NK-92 treated with Interleukin-12 subunit alpha and Interleukin-12 subunit beta, amount 100 ng/mL, for 24 hours (cell line): ENCODE results near the gene GRK6.
A peak's percentile ranks its signal among the peaks of the same experiment; 100 is the strongest.

Source experiments
- DNase-seq: peaks from one replicate; lab custom pipeline; 2025; lab: John Stamatoyannopoulos, UW

GRK6 gene

DNA sequence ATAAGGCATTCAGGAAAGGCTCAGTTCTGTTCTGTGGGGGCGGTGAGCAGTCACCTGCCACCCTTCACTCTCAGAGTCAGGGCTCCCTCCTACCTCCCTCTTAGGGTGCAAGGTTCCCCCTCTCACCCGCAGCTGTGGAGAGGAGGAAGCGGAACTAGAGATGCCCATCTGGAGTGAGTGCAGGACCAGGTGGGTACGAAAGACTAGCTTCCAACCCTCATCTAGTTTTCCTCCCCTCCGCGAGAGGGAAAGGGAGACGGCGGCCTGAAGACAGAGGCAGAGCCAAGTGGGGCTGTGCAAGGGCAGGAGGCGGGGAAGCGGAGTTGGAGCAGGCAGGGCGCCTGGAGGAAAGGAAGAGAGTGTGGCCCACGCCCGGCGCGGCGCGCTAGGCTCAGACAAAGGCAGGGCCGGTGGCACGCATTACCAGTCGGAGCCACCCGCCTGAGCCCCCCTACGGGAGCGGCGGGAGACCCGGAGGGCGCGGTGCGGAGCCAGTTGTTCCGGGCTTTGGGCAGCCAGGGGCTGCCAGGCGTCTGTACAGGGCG is 27.4 kb downstream of the GRK6 start:
- DNase-seq = no peak

DNA sequence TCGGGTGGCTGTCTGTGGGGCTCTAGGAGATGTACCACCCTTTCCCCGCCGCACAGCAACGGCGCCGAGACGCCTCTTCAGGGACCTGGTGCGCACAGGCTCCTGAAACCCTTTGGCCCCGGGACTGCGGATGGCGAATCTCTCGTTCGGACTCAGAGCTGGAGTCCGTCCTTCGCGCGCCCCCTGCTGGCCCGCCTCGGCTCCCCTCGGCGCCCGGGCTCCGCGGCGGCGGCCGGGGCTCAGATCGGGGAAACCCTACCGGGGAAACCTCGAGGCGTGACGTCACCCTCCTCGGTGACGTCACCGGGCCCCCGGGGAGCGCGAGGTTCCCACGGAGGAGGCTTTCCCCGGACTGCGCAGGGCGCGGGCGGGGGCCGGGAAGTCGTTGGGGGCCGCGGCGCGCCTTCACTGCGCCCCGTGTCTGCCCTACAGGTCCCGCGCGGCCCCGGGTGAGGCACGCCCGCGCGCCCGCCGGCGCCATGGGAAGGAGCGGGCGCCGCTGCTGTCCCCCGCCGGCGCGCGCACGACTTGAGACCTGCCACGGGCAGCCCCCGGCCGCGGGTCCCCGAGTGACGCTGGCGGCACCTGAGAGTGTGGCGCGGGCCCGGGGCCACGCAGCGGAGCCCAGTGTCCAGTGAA is 28.0 kb downstream of the GRK6 start:
- peak; percentile 85 for DNase-seq

DNA sequence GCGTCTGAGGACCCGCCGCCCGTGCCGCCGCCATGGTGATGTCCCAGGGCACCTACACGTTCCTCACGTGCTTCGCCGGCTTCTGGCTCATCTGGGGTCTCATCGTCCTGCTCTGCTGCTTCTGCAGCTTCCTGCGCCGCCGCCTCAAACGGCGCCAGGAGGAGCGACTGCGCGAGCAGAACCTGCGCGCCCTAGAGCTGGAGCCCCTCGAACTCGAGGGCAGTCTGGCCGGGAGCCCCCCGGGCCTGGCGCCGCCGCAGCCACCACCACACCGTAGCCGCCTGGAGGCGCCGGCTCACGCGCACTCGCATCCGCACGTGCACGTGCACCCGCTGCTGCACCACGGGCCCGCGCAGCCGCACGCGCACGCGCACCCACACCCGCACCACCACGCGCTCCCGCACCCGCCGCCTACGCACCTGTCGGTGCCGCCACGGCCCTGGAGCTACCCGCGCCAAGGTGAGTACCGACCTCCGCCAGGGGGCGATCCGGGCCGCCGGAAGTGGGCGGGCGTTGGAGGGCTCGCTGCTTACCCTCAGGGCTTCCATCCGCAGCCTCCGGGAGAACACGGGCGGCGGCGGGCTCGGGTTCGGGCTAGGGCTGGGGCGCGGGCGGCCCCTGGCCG is 28.7 kb downstream of the GRK6 start:
- peak; percentile 88 for DNase-seq

DNA sequence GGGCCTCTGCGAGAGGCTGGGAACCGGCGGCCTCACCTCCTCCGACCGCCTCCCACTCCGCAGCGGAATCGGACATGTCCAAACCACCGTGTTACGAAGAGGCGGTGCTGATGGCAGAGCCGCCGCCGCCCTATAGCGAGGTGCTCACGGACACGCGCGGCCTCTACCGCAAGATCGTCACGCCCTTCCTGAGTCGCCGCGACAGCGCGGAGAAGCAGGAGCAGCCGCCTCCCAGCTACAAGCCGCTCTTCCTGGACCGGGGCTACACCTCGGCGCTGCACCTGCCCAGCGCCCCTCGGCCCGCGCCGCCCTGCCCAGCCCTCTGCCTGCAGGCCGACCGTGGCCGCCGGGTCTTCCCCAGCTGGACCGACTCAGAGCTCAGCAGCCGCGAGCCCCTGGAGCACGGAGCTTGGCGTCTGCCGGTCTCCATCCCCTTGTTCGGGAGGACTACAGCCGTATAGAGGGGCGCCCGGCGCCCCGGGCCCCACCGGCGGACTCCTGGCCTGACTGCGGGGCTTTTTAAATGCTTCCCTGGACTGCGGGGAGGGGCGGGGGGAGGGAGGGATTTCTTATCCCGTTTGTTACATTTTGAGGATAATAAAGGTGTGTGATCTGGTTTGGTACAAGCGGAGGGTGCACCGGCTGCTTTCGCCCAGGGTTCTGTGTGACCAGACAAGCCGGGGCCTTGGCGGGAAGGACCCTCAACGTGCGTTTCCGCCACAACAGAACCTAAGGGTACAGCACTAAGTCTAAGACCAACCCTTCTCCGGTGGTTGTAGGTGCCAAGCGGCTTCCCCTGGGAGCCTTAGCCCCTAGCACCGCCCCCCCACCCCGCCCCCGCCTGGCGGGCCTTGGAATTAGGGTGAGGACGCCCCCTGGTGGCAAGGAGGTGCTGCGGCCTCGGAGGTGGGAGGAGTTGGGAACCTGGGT is 29.4 kb downstream of the GRK6 start:
- DNase-seq = peak; percentile 89

DNA sequence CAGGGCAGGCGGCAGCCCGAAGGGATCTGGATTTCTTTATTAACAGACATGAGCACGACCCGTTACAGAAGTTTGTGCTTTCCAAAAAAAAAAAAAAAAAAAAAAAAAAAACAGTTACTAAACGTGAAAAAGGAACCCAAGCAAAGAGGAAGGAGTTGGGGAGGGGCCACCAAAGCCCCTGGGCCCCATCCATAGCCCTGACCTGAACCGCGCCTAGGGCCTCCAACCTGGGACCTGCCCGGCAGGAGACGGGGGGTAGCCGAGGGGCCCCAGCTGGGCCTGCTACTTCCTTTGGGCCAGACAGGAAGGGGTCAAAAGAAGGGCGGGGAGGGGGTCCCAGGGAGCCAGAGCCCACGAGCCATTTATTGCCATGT is 30.1 kb downstream of the GRK6 start:
- no peak for DNase-seq

DNA sequence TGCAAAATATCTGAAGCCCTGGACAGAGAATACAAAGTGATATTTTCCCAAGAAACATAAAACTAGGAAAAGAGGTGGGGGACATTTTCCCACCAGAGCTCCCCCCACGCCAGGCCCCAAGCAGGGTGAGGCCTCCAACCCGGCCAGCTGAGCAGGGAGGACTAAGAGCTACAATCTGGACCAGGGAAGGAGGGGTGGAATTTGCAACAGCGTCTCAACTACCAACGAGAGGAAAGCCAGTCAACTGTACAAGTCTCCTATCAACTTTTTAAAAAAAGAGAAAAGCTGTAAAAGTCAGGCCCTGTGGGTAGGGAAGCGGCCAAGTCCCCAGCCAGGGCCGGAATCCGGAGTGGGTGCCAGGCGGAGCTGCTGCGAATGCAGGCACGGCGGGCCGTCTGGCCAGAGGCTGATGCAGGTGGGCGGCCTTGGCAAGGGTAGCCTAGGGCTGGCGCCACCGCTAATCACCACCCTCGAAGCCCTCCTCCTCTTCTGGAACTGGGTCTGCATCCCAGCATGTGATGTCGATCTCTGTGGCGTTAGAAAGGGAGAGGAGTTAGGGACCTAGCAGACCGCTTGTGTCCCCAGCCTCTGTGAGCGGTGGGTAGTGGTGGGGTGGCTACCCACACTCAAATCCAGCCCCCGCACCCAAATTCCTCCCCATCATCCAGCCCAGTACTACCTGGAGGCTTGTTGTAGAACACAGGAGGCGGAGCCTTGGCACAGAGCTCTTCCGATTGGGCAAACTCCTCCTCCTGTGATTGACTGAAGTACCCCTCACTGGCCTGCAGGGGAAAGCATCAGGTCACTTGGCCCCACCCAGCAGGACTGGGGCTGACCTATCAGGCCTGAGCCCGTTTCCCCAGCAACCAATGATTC is 30.7 kb downstream of the GRK6 start:
- peak; percentile 42 for DNase-seq

DNA sequence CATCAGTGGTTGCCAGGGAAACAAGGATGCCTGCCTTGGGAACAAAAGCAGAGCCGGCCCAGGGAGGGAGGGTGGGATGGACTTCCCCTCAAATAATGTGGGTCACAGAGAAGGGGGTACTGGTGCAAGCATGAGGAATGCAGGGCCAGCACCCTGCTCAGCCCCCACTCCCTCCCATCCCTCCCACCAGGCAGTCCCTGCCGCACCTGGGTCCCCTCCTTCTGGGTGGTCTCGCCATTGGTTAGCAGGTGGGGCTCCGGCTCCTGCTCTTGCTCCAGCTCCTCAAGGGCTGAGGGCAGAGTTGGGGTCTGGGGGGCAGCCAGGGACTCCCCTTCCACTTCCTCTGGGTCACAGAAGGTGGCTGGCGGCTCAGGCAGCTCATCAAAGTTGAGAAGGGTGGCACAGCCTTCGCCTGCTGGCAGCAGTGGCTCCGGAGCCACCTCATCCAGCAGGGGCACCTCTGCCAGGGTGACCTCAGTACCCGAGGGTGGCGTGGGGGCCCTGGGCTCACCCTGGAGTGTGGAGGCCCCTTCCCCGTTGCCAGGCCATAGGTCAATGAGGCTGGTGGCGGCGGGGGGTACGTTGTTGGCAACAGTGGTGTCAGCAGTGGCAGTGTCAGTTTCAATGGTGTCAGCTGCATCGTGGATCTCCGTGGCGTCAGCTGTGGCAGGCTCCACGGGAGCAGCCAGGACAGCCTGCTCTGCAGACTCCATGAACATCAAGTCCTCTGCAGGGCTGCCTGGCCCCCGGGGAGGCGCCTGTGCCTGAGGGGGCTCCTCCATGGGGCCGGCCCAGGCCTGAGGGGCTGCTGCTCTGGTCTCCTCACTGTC is 31.6 kb downstream of the GRK6 start:
- DNase-seq = no peak

DNA sequence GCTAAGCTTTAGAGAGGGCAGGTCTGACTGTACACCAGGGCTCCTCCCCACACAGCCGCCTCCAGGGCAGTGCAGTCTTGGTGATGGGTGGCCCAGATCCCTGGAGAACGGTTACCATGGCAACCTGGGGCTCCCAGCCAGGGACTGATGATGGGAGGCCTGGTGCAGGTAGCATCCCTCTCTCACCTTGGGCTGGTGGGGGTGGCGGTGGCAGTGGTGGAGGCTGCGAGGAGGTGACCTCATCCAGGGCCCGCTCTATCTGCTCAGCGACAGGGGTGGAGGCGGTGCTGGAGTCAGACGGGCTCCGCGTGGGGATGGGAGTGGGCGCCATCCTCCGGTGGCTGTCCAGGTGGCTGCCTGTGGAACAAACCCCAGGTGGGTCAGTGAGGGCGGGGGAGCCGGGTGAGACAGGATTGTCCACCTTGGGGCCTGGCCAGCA is 32.5 kb downstream of the GRK6 start:
- no peak for DNase-seq

DNA sequence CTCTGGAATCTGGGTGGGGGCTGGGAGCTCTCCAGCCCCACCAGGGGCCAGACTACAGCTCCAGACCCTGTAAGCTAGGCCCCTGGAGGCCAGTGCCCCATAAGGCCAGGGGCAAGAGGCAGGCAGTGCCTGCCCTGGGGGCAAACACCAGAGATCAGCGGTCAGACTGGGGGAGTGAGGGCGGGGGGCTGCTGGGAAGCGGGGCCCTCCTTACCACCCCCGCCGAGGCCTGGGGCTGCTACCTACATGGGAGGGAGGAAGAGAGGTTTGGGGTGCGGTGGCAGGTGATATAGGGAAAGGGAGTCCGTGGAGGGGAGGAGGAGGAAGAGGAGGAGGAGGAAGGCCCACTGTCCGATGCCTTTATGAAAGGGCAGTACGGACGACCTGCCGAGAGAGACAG is 32.9 kb downstream of the GRK6 start:
- DNase-seq = no peak

DNA sequence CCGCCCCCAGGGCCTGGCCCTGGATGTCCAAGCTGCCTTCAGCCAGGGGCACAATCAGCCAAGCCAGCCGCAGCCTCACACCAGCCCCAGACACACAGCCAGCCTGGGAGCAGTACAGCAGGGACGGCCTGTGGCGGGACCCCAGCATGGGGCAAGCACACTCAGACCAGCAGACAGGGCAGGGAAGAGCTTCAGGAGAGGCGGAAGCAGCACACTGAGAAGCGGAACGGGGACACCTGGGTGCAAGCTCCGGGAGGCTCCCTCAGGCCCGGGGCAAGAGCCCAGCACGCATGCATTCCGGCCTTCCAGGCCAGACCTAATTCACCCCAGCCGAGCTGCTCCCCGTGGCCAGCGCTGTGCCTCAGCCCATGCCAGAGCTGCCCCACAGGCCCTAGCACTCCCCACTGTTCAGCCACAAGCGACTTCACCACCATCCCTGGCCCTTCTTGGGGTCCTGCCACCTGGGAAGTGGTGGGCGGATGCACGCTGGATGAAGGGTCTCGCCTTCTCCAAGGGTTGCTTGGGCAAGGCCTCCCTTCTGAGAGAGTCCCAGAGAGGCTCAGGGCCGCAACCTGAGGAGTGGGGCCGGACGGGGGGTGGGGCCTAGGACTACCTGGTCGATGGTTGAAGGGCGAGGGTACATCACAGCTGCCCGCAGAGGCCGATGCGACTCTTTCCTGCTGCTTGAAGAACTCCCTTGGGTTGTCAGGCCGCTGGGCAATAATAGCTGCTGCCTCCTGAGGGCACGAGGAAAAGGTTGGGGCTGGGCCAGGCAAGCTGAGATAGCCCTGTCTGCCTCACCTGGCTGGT is 33.5 kb downstream of the GRK6 start:
- DNase-seq = no peak

DNA sequence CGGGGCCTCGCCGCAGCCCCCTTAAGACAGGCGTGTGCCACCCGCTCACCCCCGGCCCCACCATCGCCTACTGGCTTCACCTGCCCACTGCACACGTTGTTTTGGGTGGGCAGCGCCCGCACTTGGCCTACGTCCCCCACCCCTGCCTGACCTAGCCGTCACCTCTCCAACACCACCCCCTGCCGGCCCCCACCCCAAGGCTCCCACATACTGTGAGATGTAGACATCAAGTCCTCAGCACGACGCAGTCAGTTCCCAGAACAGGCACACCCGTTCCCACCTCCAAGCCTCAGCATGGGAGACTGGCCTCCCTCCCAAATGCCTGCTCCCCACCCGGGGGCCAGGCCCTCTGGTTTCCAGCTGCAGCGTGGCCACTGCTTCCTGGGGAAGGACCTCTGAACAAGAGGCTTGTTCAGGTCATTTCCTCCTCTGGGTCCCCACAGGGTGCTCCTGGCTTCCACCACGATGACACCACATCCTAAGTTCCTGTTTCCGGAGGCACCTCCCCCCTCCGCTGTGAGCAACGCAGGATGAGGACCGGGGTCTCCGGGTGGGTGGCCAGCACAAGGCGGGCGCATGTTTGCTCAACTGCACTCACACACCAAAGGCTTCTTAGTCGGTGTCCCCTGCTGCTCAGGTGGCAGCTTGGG is 35.7 kb downstream of the GRK6 start:
- DNase-seq = no peak

DNA sequence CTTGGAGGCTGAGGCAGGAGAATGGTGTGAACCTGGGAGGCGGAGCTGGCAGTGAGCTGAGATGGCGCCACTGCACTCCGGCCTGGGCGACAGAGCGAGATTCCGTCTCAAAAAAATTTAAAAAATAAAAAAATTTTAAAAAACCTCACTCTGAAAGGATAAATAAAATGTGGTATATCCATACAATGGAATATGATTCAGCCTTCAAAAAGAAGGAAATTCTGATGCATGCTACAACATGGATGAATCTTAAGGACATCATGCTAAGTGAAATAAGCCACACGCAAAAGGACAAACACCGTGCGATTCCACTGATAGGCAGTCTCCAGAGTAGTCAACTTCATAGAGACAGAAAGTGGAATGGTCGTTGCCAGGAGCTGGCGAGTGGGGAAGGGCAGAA is 38.6 kb downstream of the GRK6 start:
- no peak for DNase-seq

DNA sequence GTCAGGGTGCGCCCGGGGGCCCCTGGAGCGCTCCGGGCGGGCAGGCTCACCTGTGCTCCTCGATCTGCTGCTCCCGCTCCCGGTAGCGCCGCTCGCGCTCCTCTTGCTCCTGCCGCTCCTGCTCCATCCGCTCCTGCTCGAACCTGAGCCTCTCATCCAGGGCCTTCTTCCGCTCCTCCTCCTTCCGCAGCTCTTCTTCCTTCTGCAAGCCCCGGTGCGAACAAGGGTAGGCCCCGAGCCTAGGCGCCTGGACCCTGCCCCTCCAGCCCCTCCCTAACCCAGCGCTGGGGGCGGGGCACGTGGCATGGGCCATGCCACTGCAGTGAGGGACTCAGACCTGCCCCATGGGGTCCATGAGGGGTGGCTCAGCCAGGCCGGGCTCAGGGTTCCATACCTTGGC is 40.4 kb downstream of the GRK6 start:
- no peak for DNase-seq

DNA sequence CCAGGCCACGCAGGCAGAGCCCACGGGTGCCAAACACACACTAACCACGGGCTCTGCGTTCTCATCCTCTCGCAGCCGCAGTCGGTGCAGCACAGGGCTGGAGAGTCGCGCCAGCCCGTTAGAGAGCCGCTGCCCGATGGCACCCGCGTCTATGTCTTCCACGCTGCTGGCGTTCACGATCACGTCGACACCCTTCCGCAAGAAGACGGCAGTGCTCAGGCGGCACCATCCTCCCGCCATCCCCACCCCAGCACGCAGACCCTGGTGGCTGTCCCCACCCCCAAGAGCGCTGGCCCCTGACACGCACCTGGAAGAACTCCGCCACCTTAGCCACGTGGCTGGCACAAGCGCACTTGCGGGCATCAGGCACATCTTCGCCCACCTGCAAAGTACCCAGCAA is 41.0 kb downstream of the GRK6 start:
- DNase-seq = no peak

DNA sequence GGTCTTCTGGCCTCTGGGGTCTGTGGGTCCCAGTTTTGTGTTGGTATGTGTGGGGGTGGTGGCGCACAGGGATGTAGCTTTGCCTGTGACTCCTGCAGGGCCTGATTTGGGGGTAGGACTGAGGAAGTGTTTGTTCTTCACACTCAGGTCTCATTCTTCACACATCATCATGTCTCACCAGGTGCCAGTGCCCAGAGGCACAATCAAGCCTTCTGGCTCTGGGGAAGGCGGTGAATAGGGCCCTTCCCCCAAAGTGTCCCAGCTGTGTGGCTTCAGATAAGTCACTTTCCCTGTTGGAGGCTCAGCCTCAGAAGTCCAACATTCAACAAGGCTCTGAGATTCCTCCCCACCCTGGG is 41.8 kb downstream of the GRK6 start:
- DNase-seq = peak; percentile 31

DNA sequence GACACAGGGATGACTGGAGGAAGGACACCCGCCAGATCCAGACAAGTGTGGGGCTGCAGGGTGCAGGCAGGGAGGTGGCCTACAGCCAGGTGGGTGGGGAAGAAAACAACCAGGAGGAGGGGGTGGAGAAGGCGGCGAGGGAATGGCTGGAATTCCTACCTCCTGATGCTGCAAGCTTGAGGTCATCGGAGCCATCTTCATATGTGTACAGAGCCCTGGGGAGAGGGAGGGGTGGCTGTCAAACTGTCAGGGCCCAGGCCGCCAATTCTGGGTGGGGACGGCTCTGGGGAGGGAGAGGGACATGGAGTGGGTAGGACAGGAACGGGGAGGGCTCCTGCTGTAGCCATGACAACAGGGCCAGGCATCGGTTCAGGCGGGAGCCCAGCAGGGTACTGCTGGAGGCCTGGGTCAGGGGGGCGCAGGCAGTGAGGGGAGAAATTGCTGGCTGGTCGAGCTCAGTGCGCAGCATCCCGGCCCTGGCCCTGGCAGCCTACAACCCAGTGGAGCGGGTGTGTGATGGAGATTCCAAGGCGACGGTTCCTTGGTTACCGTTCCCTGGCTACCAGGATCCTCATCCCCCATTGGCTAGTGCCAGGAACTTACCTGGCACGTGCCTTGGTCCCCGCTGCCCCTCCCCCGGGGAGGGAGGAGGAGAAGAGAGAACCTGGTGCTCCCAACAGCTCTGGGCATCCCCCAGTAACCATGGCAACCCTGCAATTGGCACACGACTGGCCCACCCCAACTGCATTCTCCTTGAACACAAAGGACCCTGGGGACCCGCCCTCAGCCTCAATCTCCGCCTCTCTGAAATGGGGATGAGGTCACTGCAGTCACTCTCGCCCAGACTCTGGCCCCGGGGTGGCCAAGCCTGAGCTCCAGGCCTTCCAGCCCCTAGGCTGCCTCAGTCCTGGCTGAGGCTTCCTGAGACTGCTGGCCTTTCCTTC is 42.5 kb downstream of the GRK6 start:
- no peak for DNase-seq

DNA sequence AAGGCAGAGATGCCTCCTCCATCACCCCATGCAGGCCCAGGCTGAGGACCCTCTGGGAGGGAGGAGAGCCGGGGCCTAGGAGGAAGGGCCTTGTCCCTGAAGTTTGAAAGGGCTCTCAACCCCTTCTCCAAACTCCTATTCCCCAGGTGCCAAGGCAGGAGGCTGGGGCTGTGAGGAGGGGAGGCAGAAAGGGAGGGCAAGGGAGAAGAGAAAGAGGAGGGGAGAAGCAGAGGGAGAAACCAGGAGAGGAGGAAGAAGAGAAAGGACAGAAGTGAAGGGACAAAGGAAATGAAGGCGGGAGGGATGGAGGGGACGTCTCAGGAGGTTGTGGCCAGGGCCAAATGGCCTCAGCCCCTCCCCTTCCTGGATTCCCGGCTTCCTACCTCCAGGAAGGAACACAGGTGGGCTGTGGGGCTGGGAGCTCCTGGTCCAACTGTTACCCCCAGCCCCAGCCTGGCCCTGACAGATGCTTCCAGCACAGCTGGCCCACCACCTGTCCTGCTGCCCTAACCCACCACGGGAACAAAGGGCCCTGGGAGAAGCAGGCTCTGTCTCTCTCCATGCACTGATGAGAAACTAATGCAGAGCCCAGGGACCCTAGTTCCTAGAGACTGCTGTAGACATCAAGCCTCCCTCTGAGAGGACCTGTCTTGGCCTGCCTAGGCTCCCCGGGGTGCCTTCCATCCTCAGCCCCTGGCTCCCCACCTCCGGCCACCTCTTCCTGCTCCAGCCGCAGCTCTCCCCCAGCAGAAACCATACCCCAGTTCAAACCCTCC is 43.5 kb downstream of the GRK6 start:
- DNase-seq = no peak
